Measurements from ENCODE around the gene EPC2.
"Not testable (repeated sequence)": the region's sequence is repeated elsewhere in the genome, so short reads cannot be mapped to it uniquely, and the experiment has no call there.

EPC2 gene

DNA sequence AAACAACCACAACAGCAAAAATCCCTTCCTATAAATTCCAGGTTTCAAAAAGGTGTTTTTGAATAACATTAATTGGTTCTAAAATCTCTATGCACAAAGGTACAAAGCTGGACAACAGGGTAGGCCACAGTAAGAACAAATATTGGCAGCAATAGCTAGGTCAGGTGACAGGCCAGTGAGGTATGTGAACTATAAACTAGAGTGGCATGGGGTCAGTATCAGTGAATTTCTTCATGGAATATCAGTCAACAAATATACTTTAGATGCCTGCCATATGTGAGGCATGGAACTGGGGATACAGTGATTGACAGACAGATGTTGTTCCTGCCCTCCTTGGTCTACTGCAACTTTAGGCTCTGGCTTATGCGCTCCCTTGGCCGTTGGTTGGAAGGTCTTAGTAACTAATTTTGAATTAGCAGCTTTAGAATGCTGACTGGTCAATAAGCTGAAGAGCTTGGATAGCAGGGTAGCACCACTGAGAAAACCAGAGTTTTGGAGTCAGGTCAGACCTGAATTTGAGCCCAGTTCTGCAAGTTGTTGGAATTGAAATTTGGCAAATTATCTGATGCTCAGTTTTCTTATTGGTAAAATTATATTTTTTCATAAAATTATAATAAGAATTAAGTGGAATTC, 2.3 kb upstream of the EPC2 start:
- DNase-seq (ENCODE audit: low read depth) = no peak

DNA sequence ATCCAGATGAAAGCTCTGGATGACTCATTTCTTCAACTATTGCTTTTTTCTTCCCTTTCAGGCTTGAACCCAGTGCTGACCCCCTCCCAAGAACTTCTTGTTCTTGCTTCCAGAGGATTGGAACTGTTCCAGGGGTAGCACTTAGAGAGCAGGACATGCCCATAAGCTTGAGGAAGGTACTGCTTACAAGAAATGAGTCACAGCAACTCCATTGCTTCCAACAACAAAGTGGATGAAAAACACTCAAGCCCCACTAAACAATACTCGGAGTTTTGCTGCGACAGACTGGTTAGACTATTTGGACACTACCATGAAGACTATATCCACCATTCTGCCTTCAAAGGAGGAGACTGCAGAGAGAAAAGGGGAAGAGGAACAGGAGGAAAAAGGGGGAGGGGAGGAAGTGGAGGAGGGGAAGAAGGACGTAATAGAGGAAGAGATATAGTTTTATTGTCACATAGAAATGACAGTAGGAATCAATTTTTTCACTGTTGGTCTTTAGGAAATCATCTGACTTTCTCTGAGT, 1.6 kb upstream of the EPC2 start:
- DNase-seq (ENCODE audit: low read depth) = no peak

DNA sequence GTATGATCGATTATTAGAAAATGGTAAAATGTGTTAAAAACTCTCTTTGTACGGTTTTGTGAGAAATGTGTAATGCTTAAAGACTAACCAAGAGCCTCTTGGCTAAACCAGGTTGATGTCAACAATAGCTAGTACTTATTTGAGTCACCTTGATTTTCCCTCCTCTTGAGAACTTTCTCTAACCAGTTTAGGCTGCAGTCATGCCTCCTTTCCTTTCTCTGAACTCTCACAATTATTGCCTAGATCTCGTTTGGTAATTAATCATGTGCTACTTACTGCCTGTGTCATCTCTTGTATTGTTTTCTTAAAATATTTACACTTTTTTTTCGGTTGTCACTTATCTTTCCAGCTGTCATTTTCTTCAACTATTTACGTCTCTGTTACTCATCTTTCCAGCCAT, 1.1 kb upstream of the EPC2 start:
- DNase-seq (ENCODE audit: low read depth) = no peak

DNA sequence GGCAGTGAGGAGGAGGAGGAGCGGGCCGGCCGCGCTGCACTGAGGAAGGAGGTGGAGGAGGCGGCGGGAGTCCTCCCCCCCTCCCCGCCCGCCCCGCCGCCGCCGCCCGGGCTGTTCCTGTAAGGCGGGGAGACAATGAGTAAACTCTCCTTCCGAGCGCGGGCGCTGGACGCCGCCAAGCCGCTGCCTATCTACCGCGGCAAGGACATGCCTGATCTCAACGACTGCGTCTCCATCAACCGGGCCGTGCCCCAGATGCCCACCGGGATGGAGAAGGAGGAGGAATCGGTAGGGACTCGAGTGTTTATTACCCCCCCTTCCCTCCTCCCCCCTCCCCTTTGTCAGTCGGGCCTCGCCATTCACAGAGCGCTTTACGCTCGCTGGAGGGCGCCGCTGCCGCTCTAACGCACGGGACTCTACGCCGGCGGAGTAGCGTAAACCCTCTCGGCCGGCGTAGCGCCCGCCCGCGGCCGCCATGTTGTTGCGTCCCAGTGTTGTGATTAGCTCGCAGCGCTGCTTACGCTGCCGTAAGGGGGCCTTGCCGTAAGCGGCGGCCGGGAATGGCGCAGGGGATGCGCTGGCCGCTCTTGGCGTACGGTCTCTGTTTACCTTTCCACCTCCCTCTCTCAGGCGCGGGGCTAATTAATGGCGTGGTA, 460 bp downstream of the EPC2 start:
- peak; percentile 91 for DNase-seq (ENCODE audit: low read depth)

DNA sequence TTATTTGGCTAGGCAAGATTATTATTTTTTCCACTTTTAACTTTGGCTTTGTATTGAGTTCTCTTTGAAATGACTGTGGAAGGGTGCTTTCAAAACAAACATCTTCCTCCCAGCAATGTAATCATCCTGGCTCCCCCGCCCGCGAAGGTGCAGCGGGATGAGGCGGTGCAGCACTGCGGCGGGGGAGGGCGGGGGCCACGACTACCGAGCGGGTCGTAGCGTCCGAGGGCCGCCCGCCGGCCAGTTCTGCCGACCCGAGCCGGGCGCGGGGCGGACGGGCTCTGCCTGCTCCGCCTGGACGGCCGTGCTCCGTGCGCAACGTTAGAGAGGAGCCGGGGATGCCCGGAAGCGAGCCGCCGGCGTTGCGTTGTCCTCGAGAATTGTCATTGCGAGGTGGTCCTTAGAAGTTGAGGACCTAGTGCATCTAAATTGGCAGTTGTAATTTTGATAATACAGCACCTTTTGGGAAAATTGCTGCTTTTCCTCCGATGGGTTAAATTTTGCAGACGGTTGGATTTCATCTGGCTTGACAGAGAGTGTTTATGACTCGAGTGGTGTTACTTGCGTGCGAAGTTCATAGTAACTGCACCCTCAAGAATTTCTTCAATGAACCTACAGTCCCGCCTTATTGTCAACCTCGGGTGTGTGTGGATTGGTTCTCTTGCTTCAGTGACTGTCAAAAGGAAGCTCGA, 1.1 kb downstream of the EPC2 start:
- DNase-seq (ENCODE audit: low read depth) = peak; percentile 25

DNA sequence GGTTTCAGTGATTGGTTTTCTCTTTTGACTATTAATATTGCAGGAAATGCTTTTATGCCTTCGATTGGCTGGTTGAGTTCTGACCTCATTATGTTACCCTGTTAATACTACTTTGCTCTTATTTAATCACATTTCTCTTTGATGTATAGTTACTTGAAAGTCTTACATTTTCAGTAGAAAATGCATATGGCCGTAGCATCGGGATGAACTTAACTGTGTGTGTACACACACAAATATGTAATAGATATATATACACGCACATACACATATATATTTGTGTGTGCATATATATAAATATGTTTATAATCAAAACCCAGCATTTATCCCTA, 1.6 kb downstream of the EPC2 start:
- DNase-seq (ENCODE audit: low read depth) = no peak

DNA sequence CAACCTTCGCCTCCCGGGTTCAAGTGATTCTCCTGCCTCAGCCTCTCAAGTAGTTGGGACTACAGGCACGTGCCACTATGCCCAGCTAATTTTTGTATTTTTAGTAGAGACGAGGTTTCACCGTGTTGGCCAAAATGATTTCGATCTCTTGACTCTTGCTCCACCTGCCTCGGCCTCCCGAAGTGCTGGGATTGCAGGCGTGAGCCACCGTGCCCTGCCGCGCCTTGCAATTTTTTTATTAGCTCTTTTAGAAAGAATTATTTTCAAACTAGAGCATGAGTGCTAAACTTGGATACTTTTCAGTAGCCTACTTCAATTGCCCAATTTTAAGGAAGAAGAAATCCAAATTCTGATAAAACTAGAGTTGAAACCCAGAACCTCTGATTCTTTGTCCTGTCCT, 3.2 kb downstream of the EPC2 start:
- DNase-seq (ENCODE audit: low read depth) = not testable (repeated sequence)

DNA sequence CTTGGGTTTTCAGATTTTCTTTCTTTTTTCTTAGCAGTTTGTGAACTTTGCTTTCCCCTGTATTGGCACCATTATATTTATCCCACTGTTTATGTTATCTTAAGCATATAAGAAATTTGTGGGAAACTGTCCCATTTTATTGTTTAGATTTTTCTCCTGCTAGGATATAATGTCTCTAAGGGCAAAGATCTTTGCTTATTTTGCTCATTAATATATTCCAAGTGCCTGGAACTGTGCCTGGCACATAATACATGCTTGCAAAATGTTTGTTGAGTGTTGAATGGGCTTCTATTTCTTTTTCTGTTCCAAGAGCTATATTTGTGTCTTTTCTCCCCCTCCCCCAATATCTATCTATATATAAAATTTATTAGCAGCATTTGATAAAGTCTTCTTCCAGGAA, 5.4 kb downstream of the EPC2 start:
- no peak for DNase-seq (ENCODE audit: low read depth)

DNA sequence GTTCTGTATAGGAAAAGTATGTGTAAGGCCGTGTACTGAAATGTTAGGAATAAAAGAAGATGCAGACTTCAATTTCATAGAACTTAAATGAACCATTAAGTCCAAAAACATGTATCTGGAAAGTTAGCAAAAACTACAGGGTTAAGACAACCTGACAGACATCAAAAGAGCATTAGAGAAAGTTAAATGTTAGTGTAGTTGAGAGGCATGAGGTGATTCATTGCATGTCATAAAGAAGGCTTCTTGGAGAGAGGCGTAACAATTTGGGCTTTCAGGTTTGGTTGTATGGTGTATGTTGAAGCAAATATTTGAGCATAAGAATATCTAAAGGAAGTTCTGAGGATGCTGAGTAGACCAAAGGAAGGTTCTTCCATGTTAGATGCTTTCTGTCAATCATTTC, 6.3 kb downstream of the EPC2 start:
- DNase-seq (ENCODE audit: low read depth) = no peak

DNA sequence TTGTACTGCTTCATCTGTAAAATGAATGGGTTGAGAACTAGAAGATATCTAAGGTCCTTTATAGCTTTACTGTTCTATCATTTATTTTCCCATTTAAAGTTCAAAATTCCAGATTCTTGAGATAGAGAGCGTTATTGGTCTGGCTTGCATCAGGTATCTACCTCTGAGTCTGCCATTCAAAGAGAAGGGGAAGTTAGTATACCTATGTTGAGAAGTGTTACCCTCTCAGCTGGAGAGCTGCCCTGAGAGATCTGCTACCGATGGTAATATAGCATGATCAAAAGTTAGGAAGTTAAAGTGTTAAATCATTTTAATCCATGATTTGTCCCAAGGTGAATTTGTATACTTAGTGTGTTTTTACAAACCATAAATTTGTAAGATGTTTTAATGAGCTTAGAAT, 7.4 kb downstream of the EPC2 start:
- no peak for DNase-seq (ENCODE audit: low read depth)

DNA sequence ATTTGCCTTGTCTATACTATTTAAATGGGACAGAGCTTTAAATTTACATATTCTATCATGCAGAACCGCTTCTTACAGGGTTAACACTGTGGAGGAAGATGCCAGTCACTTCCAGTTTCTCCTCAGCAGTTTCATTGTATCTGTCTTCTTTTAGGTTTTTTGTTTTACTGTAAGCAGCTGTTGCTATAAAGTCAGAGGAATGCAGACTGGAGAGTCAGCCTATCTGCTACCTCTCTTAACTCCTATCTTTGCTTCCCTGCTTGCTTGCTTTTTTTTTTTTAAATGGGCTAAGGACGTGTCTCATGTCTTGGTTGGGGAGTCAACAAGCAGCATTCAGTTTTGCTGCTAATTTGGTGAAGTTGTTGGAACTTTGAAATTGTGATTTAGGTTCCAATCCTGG, 8.9 kb downstream of the EPC2 start:
- DNase-seq (ENCODE audit: low read depth) = no peak

DNA sequence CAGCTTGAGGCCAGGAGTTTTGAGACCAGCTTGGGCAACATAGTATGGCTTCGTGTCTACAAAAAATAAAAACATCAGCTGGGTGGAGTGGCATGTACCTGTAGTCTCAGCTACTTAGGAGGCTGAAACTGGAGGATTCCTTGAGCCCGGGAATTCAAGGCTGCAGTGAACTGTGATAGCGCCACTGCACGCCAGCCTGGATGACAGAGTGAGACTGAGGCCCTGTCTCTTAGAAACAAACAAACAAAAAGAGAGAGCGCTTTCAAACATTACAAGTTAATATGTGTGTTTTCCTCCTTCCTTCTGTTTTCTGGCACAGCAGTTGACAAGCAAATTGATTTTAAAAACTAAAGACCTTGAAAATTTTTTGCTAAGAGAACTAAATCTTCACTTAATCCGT, 9.9 kb downstream of the EPC2 start:
- DNase-seq (ENCODE audit: low read depth) = no peak

DNA sequence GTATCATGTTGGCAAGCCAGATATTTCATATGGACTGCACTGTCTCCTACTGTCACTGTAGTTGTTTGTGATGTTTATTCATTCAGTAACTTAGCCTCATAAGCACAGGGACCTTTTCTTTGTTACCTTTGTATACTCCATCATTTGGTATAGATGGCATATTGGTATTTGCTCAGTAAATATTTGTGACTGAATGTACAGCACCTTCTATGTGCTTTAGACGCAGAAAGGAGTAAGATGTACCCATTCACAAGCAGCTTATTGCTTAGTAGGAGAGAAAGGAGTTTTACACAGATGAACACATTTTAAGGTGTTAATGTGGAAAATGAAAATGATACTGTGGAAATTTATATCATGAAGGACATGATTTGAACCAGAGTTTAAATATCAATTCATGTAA, 12.0 kb downstream of the EPC2 start:
- DNase-seq (ENCODE audit: low read depth) = no peak

DNA sequence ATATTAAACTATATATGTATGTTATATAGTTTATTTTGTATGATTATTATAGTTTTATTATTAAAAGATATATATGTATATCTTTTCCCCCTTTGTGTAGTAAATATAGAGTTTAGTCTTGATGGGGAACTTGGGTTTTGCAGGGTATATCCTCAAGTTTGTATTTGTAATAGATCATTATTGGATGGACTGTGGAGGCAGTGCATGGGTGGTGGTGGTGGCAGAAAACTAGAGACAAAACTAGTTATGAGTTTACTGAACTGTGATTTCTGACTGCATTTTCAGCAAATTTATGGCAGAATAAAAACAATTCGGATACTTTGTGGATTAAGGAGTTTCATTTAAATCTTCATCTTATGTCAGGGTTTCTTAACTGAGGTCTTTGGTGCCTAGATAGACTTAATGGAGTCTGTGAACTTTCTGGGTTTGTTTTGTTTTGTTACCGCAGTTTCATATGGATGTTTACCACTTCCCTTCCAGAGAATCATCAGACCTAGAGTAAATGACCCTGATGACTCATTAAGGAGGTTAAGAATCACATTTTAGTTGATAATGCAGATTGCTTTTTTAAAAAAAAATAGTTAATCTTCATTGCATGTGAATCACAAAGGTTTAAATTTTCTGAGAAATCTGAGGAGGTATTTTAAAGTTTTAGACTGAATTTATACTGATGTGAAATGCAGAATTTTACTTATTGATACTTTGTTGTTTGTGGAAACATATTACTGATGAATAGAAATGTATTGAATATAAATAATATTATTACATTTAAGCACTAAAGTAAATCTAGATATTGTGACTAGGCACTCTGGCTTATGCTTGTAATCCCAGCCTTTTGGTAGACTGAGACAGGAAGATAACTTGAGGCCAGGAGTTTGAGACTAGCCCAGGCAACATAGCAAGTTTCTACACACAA, 14.5 kb downstream of the EPC2 start:
- no peak for DNase-seq (ENCODE audit: low read depth)

DNA sequence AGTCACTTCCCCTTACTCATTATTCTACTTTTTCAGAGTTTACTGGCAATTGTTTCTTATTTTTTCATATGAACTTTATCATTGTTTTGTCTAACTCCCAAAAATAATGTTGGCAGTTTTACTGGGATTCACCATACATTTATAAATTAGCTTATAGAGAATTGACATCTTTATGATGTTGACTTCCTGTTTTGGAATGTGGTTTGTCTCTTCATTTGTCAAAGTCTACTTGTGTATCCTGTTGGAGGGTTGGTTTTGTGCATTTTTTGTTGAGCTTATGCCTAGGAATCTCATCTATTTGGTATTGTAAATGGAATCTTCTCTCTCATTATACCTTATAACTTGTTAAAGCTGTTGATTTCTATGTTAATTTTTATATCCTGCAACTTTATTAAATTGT, 16.4 kb downstream of the EPC2 start:
- no peak for DNase-seq (ENCODE audit: low read depth)

DNA sequence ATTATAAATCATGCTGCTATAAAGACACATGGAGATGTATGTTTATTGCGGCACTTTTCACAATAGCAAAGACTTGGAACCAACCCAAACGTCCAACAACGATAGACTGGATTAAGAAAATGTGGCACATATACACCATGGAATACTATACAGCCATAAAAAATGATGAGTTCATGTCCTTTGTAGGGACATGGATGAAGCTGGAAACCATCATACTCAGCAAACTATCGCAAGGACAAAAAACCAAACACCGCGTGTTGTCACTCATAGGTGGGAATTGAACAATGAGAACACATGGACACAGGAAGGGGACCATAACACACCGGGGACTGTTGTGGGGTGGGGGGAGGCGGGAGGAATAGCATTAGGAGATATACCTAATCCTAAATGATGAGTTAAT, 17.8 kb downstream of the EPC2 start:
- not testable (repeated sequence) for DNase-seq (ENCODE audit: low read depth)

DNA sequence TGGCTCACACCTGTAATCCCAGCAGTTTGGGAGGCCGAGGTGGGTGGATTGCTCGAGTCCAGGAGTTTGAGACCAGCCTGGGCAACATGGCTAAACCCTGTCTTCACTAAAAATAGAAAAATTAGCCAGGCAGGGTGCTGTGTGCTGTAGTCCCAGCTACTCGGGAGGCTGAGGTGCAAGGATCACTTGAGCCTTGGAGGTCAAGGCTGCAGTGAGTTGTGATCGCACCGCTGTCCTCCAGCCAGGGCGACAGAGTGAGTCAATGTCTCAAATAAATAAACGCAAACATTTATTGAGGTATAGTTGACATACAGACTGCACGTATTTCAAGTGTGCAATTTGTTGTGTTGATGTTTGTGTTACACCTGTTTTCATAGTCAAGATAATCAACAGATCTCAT, 19.7 kb downstream of the EPC2 start:
- no peak for DNase-seq (ENCODE audit: low read depth)

DNA sequence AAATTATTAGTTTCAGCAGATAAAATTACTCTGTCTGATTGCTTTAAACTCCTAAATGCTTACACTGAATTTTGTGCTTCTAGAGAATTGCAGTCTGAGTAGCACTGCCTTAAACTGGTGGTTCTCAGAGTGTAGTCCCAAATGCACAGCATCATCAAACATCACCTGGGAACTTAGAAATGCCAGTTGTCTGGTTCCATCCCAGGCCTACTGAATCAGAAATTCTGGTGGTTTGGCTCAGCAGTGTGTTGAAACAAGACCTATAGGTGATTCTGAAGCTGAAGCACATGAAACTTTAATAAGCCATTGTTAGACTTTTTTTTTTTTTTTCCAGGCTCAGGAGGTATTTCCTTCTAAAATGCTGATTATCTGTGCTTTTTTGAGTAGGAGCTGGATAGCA, 22.0 kb downstream of the EPC2 start:
- no peak for DNase-seq (ENCODE audit: low read depth)

DNA sequence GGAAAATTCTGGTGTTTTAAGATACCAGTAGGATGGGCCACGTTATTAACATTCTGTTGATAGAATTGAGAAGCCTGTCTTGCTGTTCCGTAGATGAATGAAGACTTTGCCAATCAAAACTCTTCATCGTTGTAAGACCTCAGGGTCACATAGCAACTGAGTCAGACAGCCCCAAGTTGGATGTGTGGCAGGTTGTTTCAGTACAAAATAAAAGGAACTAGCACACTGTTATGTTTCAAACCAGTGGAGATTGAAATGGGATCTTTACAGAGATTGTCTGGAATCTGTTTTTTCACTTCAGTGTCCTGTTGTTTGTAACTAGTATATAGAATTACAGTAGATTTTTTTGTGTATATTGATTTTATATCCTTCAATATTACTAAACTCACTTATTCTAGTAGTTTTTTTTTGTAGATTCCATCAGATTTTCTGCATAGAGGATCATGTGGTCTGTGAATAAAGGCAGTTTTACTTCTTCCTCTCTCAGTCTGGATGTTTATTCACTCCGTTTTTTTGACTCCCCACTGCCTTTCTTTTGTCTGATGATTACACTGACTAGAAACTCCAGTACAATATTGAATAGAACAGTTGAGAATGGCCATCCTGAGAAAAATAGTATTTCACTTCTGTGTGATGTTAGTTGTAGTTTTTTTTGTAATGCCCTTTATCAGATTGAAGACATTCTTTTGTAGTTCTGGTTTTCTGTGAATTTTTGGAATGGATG, 22.7 kb downstream of the EPC2 start:
- no peak for DNase-seq (ENCODE audit: low read depth)

DNA sequence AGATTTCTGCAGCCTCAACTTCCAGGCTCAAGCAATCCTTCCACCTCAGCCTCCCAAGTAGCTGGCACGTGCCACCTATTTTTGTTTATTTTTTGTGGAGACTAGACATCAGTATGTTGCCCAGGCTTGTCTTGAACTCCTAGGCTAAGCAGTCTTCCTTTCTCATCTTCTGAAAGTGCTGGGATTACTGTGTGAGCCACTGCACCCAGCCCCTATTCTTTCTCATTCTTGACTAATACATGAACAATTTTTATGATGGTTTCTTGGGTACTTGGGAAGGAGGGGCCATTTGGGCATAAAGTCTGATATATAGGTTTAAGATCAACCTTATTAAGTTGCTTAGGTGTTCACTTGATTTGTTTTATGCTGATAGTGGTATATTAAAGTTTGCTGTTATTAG, 26.2 kb downstream of the EPC2 start:
- DNase-seq (ENCODE audit: low read depth) = no peak

DNA sequence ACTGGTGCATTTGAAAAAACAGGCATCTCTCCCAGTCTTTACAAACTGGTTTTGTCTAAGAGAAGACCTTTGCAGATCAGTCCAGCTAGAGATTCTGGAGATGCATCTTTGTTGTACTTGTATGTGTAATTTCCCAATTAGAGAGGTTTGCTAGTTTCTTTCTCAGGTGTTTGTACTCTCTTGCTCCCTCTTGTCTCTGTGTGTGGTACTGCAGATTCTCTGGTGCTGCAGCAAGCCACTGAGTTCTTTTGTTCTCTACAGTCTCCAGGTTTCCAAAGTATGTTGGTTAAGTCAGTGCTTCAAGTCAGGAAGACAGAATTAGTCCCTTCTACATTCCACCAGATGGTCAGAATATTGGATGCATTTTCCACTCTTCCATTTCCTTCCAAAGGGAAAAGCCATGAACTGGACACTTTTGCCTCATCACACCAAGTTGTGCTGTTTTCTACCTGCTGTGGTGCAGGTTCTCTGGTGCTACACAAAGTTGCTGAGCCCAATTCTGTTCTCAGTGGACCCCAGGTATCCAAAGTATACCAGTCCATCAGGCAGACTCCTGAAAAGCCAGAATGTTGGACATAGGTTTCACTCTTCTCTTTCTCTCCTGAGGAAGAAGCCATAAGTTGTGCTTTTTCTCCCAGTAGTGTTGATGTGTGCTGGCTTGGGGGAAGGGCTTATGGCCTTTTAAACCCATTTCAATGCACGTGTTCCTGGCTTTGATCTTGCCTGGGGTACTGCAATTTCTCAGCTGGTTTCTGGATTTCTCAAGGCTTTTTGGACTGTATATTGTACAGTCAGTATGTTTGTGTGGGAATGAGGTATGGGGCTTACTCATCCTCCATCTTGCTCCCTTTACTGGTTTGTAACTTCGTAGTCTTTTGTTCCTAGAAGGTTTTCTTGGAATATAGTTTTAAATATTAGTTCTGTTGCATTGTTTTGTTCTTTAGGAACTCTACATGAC, 29.8 kb downstream of the EPC2 start:
- no peak for DNase-seq (ENCODE audit: low read depth)

Measured in activated T-helper 9 cell treated with anti-CD3 and anti-CD28 coated beads, Interleukin-2, amount 50 U/mL, for 16 hours (primary cell).